DOHH2 (cell line): Measurements from ENCODE around the gene STARD10.

Experiments used
- EZH2phosphoT487 ChIP-seq: fragments of 200-600 bp; sonication (generic); IDR thresholded peaks from 2 replicates; pipeline ENCODE4 v1.6.1; 2017; ENCODE audit warnings: borderline replicate concordance, mild to moderate bottlenecking, antibody characterized with exemption, low read length, moderate library complexity, mixed read lengths
- TF ChIP-seq, protein P1 (sequence below): fragments of 200-600 bp; sonication (generic); IDR thresholded peaks from one replicate; pipeline ENCODE4 v1.5.1; 2014; ENCODE audit warnings: antibody characterized with exemption, mild to moderate bottlenecking, low read depth, low read length; ENCODE audit not compliant: poor library complexity, severe bottlenecking

DNA sequence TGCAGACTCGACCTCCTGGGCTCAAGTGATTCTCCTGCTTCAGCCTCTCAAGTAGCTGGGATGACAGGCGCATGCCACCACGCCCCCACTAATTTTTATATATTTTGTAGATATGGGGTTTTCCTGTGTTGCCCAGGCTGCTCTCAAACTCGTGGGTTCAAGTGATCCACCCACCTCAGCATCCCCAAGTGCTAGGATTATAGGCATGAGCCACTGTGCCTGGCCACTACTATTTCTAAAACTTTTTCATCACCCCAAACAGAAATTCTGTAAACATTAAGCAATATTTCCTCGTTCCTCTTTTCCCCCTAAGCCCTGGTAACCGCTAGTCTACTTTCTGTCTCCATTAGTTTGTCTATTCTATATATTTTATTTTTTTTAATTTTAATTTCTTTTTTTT lies 11.4 kb upstream of the STARD10 start:
- TF ChIP-seq, protein P1, sequence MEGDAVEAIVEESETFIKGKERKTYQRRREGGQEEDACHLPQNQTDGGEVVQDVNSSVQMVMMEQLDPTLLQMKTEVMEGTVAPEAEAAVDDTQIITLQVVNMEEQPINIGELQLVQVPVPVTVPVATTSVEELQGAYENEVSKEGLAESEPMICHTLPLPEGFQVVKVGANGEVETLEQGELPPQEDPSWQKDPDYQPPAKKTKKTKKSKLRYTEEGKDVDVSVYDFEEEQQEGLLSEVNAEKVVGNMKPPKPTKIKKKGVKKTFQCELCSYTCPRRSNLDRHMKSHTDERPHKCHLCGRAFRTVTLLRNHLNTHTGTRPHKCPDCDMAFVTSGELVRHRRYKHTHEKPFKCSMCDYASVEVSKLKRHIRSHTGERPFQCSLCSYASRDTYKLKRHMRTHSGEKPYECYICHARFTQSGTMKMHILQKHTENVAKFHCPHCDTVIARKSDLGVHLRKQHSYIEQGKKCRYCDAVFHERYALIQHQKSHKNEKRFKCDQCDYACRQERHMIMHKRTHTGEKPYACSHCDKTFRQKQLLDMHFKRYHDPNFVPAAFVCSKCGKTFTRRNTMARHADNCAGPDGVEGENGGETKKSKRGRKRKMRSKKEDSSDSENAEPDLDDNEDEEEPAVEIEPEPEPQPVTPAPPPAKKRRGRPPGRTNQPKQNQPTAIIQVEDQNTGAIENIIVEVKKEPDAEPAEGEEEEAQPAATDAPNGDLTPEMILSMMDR, result no peak
- TF ChIP-seq EZH2phosphoT487, result no peak
